Left kidney (tissue), 2 donors: Measurements from ENCODE around the gene FRAS1. TPM values are rescaled to one million over a fixed set of nuclear protein-coding genes. Genes with fewer than 3 reads are reported as not detected.
"Not testable (repeated sequence)": the region's sequence is repeated elsewhere in the genome, so short reads cannot be mapped to it uniquely, and the experiment has no call there.

ENCODE experiments used
- DNase-seq: peaks from one replicate; pipeline ENCODE4 v3.0.0-alpha.2; 2013
- polyA plus RNA-seq: library from polyadenylated mRNA; unstranded; fragments of 120-200 nt; gene quantifications from one replicate; pipeline ENCODE4 v1.2.1, GENCODE V29; 2013; ENCODE audit not compliant: insufficient read length

The FRAS1 gene
- polyA plus RNA-seq, 1 donor = 87.6 TPM

DNA sequence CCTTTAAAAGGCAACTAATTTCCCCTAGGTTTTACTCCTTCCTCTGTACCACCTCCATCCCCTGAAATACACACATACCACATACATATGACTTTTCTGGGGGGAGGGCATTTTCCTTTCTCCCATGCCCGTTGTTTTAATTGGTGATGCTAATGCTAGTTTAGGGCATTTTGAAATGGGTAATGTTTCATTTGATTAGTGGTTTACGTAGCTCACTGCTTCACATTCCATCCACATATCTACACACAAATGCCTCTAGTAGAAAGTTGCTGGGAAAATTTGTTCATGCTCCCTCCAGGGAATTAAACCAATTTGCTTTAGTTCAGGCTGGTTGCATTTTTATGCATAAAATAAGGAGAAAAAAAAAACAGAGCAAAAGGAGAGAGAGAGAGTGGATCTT lies 231.2 kb downstream of the FRAS1 start:
- DNase-seq = no peak

DNA sequence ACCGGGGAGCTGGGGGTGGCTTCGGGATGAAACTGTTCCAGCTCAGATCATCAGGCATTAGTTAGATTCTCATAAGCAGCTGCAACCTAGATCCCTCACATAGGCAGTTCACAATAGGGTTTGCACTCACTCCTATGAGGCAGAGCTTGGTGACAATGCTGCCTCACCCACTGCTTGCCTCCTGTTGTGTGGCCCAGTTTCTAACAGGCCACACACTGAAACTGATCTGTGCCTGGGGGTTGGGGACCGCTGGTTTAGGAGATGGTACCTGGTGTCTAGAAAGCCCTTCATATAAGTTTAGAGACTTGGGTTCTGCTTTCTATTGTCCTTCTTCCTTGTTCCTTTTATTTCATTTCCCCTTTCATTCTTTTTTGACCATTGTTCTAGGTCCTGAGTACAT lies 234.2 kb downstream of the FRAS1 start:
- no peak for DNase-seq

DNA sequence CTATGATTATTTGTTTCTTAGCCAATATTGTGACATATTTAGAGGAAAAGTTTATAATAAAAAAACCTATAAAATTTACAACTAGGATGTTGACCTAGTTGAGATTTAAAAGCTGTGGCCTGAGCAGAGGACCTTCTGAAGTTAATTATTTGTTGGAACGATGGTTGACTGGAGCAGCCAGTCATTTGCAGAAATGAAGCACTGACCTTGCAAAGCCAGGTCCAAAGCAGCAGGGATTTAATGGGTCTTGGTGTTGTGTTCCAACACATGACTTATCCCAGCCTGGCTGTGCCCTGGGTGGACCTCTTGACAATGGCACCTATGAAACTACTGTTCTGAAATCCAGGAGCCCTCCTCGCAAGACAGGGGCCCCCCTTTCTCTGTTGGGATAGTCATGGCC lies 235.2 kb downstream of the FRAS1 start:
- no peak for DNase-seq

DNA sequence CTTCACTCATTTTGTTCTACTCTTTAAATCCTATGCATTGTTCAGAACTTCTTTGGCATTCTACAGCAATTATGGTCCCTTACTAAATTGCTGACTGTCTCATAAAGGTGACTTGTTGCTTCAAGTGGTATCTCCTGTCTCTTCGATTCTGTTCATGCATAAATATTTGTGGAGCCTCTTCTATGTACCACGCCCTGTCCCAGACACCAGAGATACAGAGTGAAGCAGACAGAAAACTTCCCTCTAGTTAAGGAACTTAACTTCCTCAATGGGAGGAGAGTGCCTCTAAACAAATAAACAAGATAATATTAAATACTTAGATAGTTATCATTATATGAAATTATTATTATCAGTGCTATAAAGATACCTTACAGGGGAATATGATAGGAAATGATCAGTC lies 235.7 kb downstream of the FRAS1 start:
- no peak for DNase-seq

DNA sequence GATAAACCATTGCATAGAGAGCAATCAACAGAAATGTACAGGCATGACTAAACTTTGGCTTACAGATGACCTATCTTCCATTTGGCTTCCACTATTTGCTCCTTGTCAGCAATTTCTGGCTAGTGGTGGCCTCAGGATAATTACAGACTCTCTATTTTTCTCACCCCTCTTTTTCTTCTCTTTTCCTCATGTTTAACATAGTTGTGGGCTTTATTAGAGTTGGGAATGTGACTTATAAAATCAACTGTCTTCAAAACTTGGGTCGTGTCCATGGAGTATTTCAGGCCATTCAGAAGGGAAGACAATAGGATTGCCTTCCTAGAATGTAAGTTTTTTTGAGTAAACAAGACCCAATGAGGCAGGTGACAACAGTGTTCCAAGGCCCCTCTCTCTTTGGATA lies 236.2 kb downstream of the FRAS1 start:
- DNase-seq = no peak

DNA sequence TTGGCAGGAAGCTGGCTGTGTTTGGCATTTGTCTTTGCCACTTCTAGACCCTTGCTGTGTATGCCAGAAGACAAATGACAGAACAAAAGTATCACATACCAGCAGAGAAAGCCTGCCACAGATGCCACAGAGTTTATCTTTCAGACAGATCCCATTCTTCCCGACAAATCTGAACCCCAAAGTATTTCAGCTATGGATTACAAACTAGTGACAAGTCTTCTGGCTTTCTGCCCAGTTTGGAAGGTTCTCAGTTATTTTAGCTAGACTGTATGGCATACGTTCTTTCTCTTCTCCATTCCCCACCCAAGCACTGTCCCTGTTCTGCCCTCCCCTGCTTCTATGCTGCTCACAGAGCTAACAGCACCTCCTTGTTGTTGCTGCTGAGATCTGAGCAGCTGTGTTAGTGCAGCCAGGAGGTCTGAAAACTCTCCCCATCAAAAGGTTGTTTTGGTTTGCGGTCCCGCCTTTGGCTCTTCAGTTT lies 236.7 kb downstream of the FRAS1 start:
- DNase-seq = no peak

DNA sequence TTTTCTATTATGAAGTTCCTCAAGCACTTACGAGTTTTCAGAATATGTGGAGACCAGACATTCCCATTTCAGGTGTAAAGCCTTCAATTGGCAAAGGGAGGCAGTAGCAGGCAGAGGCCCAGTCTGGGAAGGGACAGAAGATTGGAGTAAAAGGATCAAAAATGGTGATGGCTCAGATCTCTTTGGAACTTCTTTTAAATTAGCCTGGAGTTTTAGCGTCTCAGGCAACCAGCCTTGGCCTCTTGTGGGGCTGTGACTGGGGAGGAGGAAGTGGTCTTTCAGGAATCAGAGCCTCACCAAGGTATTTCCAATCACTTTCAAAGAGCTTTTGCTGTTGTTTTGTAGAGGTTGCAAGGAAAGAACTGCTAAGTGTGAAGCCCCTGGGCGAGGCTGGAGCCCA lies 239.1 kb downstream of the FRAS1 start:
- no peak for DNase-seq

DNA sequence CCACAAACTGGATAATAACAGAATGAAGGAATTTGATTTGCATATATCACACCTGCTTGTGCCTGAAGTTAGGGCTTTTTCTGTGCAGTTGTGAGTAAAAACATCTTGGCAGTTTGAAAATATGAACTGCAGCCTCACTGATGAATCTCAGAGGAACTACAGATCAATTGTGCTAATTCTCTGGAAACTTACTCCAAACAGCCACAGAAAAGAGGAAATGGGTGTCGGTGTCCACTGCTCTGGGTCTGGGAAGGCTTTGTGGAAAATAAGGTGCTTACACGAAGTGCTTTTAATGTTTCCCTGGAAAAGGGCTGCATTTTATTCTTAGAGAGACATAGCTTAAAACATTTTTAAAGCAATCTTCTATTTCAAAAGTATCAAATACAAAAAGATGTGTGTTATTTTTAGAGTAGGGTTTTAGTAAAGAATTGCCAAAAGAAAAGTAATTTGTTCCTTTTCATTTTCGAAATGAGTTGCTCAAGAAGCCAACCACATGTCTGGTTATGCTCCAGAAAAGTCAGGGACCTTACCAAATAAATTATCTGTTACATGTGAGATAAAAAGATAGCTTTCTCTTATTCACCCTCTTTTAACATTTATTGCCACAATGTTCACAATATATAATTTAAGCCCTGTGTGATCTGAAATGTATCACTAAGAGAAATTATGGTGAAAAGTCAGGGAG lies 240.1 kb downstream of the FRAS1 start:
- no peak for DNase-seq

DNA sequence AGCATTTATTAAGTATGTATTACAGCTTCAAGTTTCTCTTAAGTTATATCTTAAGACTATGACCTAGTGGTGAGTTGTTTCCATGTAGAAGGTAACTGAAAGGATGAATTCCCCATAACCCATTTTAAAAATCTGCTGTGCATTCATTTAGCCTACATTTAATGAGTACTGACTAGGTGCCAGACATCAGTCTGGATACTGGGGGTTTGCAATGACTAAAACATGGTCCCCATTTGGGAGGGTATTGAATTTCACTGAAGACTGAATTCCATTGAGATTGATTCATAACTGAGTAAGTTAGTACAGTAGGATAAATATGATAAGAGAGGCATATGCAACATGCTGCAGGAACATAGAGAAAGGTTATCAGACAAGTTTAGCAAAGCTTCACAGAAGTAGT lies 241.5 kb downstream of the FRAS1 start:
- no peak for DNase-seq

DNA sequence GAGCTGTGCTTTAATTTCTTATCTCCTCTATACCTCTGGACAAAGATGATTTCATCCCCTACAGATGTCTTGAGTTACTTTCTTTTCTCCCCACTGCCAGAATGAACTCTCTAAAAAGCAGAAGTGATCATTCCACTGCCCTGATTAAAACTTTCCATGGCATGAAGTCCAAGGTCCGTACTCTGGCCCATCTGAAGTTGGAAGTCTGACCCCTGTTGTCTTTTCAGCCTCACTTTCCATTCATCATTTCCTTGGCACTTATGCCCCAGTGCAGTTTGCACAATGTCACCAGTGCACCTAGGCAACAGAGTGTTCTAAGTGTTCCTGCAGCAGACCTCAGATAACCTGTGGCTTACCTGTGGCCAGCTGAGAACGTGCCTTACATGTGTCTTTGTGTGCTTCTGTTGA lies 242.4 kb downstream of the FRAS1 start:
- DNase-seq = no peak

DNA sequence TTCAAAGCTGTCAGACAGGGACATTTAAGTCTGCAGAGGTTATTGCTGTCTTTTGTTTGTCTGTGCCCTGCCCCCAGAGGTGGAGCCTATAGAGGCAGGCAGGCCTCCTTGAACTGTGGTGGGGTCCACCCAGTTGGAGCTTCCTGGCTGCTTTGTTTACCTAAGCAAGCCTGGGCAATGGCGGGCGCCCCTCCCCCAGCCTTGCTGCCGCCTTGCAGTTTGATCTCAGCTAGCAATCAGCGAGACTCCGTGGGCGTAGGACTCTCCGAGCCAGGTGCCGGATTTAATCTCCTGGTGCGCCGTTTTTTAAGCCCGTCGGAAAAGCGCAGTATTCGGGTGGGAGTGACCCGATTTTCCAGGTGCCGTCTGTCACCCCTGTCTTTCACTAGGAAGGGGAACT lies 250.1 kb downstream of the FRAS1 start:
- not testable (repeated sequence) for DNase-seq

DNA sequence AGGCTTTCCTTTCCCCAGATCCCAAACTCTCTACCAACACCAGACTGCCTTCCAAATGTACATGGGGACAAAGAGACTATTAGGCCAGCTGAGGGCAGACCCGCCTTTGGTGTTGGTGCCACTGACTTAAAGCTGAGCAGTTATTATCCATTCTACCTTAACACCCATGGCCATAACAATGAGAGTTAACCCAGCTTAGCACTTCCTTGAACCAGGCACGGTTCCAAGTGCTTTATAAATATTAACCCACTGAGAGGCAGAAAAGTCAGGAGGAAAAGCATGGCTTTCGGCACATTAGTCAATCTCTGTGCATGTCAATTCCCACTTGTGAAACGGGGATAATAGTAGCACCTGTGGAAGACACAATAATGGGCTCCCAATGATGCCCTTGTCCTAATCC lies 251.4 kb downstream of the FRAS1 start:
- no peak for DNase-seq

DNA sequence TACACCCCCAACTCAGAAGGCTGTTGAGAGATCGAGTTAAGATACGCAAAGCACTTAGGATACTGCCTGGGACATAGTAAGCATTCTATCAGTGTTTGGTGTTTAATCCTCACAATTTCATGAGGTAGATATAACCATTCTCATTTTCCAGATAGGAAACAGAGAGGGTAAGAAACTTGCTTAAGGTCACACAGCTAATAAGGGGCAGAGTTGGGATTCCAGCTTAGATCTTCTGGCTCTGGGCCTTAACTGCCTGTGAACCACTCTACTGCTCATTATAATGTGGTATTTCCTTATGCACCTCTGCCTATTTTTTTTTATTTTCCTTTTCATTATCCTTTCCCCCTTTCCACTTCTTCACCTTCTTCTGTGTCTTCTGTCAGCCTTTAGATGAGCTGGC lies 252.2 kb downstream of the FRAS1 start:
- DNase-seq = no peak

DNA sequence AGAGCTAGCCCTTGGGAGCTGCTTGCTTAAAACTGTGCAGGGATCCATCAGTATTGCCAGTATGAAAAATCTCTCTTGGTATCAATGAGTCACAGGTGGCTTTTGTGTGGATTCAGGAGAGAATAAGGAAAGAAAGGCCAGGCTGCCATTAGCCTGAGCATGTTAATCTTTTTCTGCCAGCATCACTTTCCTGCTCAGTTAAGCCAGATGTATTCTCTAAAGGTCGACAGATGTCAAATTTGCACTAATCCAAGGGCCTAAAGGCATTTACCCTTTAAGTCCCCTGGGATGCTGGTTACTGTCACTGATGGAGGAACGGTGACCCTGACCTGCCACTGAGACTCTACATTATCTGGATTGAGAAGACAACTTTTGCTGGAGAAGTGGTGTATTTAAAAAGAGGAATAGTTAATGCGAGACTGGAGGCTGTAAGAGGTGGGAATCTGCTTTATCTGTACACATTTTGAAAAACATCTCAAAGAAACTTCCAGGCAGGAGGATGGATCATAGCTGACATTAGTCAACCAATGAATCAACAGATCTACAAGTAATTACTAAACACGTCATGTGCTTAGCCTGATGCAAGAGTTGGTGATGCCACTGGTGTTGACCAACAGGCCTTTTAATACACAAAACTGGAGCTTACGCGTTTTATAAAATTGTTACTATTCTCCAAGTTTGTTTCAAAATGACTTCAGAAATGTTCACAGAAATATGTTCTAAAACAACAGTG lies 253.1 kb downstream of the FRAS1 start:
- DNase-seq = no peak

DNA sequence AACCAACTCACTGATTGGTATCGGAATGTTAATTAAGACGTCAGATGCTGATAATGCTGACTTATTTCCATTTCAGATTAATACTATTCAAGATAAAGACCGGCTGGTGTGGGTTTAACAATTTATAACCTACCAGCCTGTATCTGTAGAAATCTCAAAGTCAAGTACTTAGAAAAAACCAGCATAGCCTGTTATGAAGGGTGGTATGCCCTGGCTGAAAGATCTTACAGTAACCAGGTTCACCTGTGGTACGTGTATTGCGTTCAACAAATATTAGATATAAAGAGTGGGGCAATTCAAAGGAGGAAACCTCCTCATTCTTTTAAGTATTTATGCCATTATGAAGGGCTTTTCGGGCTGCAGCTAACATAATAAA lies 253.6 kb downstream of the FRAS1 start:
- no peak for DNase-seq

DNA sequence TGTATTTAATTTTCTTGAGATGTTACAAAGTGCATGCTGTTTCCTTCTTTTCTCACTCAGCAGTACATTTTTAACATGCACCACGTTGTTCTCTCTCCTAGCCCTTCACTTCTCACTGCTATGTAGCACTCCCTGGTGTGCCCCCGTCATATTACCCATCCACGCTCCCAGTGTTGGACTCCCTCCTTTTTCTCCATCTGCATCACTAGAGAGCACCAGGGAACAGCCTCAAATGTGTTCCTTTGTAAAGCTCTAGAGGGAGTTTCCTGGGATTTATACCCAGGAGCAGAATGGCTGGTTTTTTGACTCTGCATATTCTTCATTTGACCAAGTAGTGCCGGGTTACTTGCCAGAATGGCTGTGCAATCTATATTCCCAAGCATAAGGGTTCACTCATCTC lies 254.2 kb downstream of the FRAS1 start:
- no peak for DNase-seq

DNA sequence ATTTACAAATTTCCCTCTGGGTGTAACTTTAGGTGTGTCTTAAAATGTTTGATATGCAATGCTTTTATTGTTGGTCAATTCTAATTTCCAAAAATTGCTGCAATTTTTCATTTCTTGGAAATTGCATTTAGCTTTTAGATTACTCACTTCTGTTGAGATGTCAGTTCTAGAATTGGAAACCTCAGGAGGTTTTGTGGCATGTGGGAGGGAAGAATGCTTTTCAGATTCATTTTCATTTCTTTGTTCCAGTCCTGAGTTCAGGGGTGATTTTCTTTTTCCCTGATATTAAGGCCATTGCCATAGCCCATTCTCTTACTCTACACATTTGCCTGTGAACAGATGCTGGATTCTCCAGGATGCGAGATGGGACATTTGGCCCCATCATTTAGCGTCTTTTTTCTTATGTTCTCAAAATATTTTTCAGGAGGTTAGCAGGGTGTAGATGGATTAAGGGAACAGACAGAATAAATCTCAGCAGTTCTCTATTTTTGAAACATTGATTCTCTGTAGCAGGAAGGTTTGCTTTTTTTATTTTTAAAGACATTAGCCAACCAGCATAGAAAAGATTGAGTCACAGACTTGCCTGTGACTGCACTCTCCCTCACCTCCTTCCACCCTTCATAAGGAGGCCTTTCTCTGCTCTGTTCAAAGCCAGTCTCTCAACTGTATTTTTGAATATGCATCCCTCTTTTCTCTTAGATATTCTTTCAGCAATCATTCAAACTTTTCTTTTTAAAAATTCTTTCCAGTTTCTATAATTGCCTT lies 256.0 kb downstream of the FRAS1 start:
- no peak for DNase-seq

DNA sequence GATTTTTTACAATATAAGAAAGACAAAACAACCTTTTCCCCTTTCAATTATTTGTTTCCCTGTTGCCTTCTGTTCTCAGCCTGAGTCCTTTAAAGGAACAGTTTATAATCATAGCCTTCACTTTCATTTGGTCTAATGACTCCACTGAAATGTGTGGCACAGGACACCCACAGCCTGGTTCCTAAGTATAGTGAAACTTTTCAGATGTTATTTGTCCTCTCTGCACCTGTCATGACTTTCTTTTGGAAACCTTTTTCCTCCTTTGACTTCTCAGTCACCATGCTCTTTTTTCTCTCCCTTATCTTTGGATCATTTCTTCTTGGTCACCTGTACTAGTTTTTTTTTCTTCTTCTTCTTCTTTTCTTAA lies 256.6 kb downstream of the FRAS1 start:
- no peak for DNase-seq

DNA sequence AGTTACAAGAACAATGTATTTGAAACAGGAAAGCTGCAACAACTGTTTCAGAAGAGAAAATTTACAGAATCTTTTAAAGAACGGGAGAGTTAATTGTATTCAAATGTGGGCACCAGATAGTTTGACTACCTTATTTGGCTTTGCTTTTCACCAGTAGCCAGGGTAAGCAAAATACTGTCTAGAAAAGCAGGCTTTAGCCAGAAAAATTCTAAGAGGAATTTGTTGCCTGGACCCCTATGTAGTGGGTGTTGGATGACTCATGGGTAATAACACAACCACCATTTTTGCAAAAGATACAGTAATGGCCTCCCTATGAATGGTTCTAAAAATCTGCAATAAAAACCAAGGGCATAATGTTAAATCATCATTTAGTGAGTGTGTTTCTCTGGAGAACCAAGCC lies 261.0 kb downstream of the FRAS1 start:
- DNase-seq = no peak

DNA sequence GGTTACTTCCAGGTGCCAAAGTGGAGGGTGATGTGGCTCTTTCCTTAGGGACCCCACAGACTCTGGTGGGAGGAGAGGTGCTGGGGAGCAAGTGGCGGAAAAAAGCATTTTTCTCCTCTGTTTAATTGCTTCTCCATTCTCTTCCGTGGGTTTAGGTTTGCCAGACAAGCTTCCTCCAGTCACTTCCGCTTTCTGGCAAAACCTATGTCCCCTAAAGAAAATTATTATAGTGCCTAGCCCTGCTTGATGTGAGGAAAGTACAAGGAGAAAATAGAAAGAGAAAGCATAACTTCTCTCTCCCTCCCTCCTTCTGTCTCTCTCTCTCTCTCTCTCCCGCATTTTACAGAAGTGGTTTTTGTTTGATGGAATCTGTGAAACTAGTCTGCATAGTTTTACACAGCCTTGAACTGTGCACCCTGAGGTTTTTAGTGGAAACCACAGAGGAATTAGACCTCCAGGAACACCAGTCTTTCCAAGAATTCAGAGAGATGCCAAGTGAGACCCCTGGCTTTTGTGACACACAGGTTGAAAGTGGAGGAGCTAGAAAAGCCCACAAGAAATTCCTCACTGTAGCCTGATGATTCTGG lies 263.3 kb downstream of the FRAS1 start:
- DNase-seq = no peak

DNA sequence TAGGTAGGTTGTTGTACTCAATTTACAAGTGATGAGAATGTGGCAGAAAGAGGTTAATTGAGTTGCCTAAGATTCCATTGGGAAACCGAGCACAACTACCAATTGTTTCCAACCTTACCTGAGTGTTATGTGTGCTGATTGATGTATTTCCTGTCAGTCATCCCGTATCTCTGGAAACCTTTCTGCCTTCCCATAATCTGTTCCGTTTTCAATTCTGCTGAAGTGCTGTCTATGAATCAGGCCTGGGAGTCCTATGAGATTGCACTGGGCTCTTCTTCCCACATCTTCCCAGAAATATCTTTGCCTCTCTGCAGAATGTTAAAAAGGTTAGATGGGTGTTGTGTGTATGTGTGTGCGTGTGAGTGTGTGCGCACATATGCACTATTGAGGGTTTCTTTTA lies 264.9 kb downstream of the FRAS1 start:
- no peak for DNase-seq

DNA sequence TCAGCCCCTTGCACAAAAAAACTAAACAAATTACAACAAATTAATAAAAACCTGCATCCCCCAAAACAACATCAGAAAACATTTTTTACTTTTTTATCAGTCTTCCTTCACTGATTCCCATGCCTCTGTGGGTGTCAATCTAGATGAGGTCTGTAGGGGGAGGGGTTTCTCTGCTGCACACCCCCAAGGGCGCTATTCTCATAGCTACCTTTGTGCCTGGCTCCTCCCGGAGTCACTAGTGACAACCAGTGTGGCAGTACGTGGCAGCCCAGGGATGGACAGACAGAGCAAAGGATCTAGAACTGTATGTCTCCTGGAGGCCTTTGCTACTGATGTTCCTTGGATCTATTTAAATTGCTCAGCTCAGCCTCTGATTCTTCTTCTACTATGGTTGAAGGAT lies 266.3 kb downstream of the FRAS1 start:
- no peak for DNase-seq

DNA sequence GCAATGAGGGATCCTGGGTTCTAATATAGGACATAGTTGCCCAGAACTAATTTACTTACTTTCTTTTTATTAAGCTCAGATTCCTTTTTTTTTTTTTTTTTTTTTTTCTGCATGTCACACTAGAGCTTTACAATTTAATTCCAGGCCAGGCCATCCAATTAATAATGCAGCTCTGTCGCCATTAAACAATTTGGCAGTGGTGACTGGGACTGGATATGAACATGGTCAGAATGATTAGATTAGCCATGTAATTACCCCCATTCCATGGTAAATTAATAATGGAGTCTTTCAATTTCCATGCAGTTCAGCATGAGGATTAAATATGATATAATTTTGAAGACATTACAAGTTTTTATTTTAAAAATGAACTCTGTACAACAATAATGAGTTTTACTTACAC lies 267.5 kb downstream of the FRAS1 start:
- no peak for DNase-seq
